Measurements from ENCODE around the gene CALML5.

DNA sequence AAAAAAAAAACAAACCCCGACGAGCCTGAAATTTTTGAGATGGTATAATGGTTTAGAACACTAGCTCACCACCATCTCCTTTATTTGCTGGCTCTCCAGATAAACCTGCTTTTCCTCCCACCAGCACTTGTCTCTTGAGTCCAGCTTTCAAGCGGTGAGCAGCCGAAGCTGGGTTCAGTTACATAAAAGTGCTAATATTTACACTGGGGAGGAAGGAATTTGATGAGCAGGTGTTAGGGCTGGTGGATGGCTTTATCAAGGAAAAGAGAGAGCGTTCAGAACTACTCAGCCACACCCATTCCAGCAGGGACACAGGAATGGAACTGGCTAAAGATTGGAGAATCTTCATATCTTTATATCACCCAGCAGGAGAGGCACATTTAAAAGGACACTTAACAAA lies 18.8 kb upstream of the CALML5 start:
- TF ChIP-seq, protein P1, sequence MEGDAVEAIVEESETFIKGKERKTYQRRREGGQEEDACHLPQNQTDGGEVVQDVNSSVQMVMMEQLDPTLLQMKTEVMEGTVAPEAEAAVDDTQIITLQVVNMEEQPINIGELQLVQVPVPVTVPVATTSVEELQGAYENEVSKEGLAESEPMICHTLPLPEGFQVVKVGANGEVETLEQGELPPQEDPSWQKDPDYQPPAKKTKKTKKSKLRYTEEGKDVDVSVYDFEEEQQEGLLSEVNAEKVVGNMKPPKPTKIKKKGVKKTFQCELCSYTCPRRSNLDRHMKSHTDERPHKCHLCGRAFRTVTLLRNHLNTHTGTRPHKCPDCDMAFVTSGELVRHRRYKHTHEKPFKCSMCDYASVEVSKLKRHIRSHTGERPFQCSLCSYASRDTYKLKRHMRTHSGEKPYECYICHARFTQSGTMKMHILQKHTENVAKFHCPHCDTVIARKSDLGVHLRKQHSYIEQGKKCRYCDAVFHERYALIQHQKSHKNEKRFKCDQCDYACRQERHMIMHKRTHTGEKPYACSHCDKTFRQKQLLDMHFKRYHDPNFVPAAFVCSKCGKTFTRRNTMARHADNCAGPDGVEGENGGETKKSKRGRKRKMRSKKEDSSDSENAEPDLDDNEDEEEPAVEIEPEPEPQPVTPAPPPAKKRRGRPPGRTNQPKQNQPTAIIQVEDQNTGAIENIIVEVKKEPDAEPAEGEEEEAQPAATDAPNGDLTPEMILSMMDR (IDR thresholded peaks at IDR 0.05; ENCODE audit: insufficient read depth, low read length), result no peak
- TF ChIP-seq POLR2AphosphoS5 (IDR thresholded peaks at IDR 0.05; ENCODE audit: low read depth), result no peak
- TF ChIP-seq, protein P2, sequence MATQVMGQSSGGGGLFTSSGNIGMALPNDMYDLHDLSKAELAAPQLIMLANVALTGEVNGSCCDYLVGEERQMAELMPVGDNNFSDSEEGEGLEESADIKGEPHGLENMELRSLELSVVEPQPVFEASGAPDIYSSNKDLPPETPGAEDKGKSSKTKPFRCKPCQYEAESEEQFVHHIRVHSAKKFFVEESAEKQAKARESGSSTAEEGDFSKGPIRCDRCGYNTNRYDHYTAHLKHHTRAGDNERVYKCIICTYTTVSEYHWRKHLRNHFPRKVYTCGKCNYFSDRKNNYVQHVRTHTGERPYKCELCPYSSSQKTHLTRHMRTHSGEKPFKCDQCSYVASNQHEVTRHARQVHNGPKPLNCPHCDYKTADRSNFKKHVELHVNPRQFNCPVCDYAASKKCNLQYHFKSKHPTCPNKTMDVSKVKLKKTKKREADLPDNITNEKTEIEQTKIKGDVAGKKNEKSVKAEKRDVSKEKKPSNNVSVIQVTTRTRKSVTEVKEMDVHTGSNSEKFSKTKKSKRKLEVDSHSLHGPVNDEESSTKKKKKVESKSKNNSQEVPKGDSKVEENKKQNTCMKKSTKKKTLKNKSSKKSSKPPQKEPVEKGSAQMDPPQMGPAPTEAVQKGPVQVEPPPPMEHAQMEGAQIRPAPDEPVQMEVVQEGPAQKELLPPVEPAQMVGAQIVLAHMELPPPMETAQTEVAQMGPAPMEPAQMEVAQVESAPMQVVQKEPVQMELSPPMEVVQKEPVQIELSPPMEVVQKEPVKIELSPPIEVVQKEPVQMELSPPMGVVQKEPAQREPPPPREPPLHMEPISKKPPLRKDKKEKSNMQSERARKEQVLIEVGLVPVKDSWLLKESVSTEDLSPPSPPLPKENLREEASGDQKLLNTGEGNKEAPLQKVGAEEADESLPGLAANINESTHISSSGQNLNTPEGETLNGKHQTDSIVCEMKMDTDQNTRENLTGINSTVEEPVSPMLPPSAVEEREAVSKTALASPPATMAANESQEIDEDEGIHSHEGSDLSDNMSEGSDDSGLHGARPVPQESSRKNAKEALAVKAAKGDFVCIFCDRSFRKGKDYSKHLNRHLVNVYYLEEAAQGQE (IDR thresholded peaks at IDR 0.05; ENCODE audit: insufficient replicate concordance, low read depth), result no peak
